ENCODE results near the gene ANKRD36C. TPM values are rescaled to one million over a fixed set of nuclear protein-coding genes. Genes with fewer than 3 reads are reported as not detected.
"Not testable (repeated sequence)": the region's sequence is repeated elsewhere in the genome, so short reads cannot be mapped to it uniquely, and the experiment has no call there.

ANKRD36C gene
- 47.7 and 51.5 TPM in 2 replicates for total RNA-seq
- long read RNA-seq, partial matches to known transcripts, result 26 of 48 reads
- long read RNA-seq, other reads (novel, unspliced or antisense), result 22 of 48 reads

DNA sequence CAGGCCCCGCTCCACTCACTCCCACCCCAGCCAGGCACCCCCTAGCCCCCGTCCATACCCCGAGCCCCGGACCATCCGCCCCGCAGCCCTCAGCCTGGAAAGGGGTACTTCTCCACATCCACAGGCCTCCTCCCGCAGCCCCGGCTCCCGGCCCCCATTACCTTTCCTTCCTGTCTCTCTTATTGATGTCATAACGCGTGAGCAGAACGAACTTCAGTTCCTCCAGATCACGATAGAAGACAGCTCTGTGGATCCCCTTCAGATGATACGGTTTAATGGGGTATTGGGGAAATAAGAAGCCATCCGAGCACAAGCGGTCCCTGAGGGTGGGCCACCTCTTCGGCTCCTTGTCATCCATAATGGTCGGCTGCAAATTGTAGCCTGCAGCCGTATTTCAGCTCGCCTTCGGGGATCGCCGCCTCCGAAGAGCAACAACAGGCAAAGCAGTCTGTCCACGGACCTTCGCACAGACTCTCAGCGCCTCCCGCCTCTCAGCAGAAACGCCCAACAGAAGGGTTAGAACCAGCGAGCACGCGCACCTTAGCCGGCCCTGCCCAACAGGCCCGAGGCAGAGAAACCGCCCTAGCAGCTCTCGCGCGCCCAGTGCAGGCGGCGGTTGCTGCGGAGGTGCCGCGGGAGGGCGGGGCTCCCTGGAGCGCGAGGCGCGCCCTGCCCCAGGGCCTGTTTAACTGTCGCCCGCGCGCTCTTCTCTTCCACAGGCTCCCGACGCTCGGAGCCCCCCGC, at the start of gene ANKRD36C:
Gene ANKRD36C (minus strand): TSS at position 474 of the 744 bp plus-strand sequence. CDS start 116 bp downstream, at position 358.
- Mint-ChIP-seq H3K4me3 (ENCODE audit: low read depth) (peak within 1 kb of the TSS; percentile 84), H3K27ac (peak within 1 kb of the TSS; percentile 94), H3K27me3 (peaks cover 10% of the 10 kb centered on the region)
- not testable (repeated sequence) for H3K36me3 Mint-ChIP-seq (ENCODE audit: insufficient read depth); H3K4me1 Mint-ChIP-seq (ENCODE audit: low read depth); H3K9me3 Mint-ChIP-seq (ENCODE audit: low read depth); DNase-seq (ENCODE audit: low spot score, unreplicated experiment)

- not testable (repeated sequence) for H3K27me3 Mint-ChIP-seq; H3K36me3 Mint-ChIP-seq (ENCODE audit: insufficient read depth); DNase-seq (ENCODE audit: low spot score, unreplicated experiment); H3K27ac Mint-ChIP-seq; H3K4me3 Mint-ChIP-seq (ENCODE audit: low read depth); H3K9me3 Mint-ChIP-seq (ENCODE audit: low read depth); H3K4me1 Mint-ChIP-seq (ENCODE audit: low read depth)
Measured at GRCh38 chr2:96035554-96035953, 43.9 kb upstream of the ANKRD36C start.

GRCh38 chr2:96034792-96035191, 43.2 kb upstream of the ANKRD36C start, which contains the start of gene GPAT2:
Gene GPAT2, minus strand, starts transcription at chr2:96034916. Its CDS starts 2,557 bp downstream, at chr2:96032359.
- not testable (repeated sequence) for H3K36me3 Mint-ChIP-seq (ENCODE audit: insufficient read depth); H3K4me1 Mint-ChIP-seq (ENCODE audit: low read depth); H3K9me3 Mint-ChIP-seq (ENCODE audit: low read depth); H3K27ac Mint-ChIP-seq; H3K4me3 Mint-ChIP-seq (ENCODE audit: low read depth); H3K27me3 Mint-ChIP-seq; DNase-seq (ENCODE audit: low spot score, unreplicated experiment)

GRCh38 chr2:96033997-96034396, 42.4 kb upstream of the ANKRD36C start:
- not testable (repeated sequence) for H3K9me3 Mint-ChIP-seq (ENCODE audit: low read depth); H3K27me3 Mint-ChIP-seq

GRCh38 chr2:96027725-96028325, 36.2 kb upstream of the ANKRD36C start:
- H3K4me1 Mint-ChIP-seq (ENCODE audit: low read depth); DNase-seq (ENCODE audit: low spot score, unreplicated experiment); H3K27ac Mint-ChIP-seq; H3K27me3 Mint-ChIP-seq; H3K9me3 Mint-ChIP-seq (ENCODE audit: low read depth); H3K4me3 Mint-ChIP-seq (ENCODE audit: low read depth); H3K36me3 Mint-ChIP-seq (ENCODE audit: insufficient read depth): not testable (repeated sequence)

More at GRCh38 chr2:96033997-96034396, 42.4 kb upstream of the ANKRD36C start:
- not testable (repeated sequence) for H3K4me3 Mint-ChIP-seq (ENCODE audit: low read depth); H3K36me3 Mint-ChIP-seq (ENCODE audit: insufficient read depth); H3K27ac Mint-ChIP-seq; H3K4me1 Mint-ChIP-seq (ENCODE audit: low read depth); DNase-seq (ENCODE audit: low spot score, unreplicated experiment)

DNA sequence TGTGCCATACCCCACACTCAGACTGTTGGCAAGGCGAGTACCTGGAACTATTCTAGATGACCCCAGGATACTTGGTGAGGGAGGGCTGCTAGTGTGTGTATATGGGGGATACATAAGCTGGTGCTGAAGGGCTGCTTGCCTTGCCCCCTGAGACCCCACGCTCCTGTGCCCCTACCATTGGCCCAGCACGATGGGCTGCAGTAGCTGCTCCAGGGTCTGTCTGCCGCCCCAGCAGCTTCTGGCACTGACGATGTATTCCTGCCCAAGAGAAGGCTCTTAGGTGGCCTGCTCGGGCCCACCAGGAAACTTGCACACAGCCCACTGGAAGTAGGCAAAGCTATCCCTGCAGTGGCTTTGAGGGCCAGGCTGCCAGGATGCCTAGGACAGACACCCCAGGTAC, 34.1 kb upstream of the ANKRD36C start:
- H3K27ac Mint-ChIP-seq; H3K9me3 Mint-ChIP-seq (ENCODE audit: low read depth); H3K36me3 Mint-ChIP-seq (ENCODE audit: insufficient read depth); DNase-seq (ENCODE audit: low spot score, unreplicated experiment); H3K4me1 Mint-ChIP-seq (ENCODE audit: low read depth); H3K4me3 Mint-ChIP-seq (ENCODE audit: low read depth); H3K27me3 Mint-ChIP-seq: not testable (repeated sequence)

DNA sequence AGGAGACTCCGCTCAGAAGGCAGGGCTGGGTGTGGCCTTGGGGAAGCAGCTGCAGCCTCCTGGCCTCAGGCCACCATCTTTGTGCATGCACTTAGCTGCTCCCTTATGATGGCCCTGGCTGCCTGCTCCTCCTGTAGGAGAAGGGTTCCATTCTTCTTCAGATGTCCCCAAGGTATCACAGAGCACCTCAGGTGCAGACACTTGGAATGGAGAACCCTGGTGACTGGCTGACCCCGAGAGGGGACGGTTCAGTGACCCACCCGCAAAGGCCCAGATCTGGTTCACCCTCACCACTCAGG, 33.5 kb upstream of the ANKRD36C start:
- TF ChIP-seq CTCF (IDR thresholded peaks at IDR 0.05; ENCODE audit: unreplicated experiment), result no peak
- Mint-ChIP-seq H3K27ac (no peak overlapping the region), H3K4me3 (ENCODE audit: low read depth) (no peak overlapping the region), H3K4me1 (ENCODE audit: low read depth) (no peaks in the 10 kb centered on the region), H3K27me3 (no peaks in the 10 kb centered on the region), H3K36me3 (ENCODE audit: insufficient read depth) (no peaks in the 10 kb centered on the region), H3K9me3 (ENCODE audit: low read depth) (no peaks in the 10 kb centered on the region)
- DNase-seq (ENCODE audit: low spot score, unreplicated experiment), result no peak

DNA sequence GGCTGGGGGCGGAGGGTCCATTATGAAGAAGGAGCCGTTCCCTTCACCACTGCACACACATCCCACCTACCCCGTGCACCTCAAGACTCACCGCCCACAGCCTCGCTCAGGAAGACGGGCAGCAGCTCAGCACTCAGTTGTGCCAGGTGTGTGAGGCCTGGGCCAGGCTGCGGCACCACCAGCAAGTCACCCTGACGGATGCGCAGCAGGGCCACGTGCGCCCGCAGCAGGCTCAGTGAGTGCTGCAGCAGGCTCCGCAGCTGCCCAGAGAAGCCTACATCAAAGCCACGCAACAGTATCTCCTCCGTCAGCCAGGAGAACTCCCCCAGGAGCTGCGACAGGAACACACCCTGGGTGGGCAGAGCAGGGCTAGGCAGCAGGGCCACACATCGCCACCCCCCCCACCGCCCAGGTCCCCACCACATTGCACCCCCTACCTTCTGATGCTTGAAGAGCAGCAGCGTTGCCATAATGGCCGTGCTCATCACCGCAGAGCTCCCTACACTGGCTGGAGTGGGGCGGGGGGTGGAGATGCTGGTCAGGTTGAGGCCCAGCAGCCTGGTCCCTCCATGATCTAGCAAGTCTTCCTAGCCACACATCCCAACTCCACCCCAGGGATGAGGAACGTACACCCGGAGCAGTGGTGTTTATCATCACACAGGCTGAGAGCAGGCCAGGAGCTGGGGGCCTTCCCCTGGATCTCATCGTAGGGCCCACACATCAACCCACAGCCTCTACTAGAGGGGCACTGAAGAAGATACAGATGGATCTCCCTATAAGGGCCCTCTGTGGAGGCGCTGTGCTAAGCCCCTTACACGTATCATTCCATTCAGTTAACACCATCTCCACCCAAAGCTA, 32.9 kb upstream of the ANKRD36C start:
- H3K27me3 Mint-ChIP-seq, result no peaks in the 10 kb centered on the region
- no peak for DNase-seq (ENCODE audit: low spot score, unreplicated experiment)
- no peak for TF ChIP-seq CTCF (IDR thresholded peaks at IDR 0.05; ENCODE audit: unreplicated experiment)
- H3K9me3 Mint-ChIP-seq (ENCODE audit: low read depth), result no peaks in the 10 kb centered on the region
- H3K4me3 Mint-ChIP-seq (ENCODE audit: low read depth), result no peak overlapping the region
- H3K4me1 Mint-ChIP-seq (ENCODE audit: low read depth), result no peaks in the 10 kb centered on the region
- no peak overlapping the region for H3K27ac Mint-ChIP-seq
- no peaks in the 10 kb centered on the region for H3K36me3 Mint-ChIP-seq (ENCODE audit: insufficient read depth)

- not testable (repeated sequence) for H3K27me3 Mint-ChIP-seq; H3K4me3 Mint-ChIP-seq (ENCODE audit: low read depth); H3K4me1 Mint-ChIP-seq (ENCODE audit: low read depth); H3K27ac Mint-ChIP-seq; H3K9me3 Mint-ChIP-seq (ENCODE audit: low read depth); H3K36me3 Mint-ChIP-seq (ENCODE audit: insufficient read depth); DNase-seq (ENCODE audit: low spot score, unreplicated experiment)
Measured at GRCh38 chr2:96023701-96024100, 32.1 kb upstream of the ANKRD36C start.
